Measurements from ENCODE around the gene EDAR. TPM values are rescaled to one million over a fixed set of nuclear protein-coding genes. Genes with fewer than 3 reads are reported as not detected.

The EDAR gene
- total RNA-seq, 3 donors from 2014 or later: 0.25 to 0.81 (median 0.60) TPM

DNA sequence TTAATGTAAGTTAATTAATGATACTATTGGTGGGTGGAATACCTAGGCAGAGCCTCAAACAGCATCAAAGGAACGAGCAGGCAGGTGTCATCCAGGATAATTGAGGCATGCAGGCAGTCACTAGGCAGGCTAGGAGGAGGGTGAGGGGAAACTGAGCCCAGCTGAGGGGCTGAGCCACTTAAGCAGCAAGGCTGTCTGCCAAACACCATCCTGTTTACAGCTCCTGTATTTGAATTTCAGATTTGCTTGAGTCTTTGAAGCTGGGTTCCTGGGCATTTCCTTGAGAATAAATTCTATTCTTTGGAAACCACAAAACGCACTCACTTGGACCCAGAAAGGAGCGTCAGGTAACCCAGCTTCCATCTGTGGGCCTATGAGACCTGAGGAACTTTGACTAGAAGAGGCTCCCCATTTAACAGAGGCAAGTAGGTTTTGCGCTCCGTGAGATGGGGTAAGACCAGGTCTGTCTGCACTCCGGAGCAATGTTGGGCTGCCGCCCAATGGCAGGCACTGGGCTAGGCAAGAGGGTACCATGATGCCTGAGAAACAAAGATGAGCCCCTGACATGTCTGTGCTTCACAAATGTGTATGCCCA is 2.0 kb downstream of the EDAR start:
- intact Hi-C loops (cut with DNase I, micrococcal nuclease): no loop called here
- Histone ChIP-seq H3K9me3 (no peaks in the 10 kb centered on the region), H3K36me3 (ENCODE audit: low read depth) (no peaks in the 10 kb centered on the region), H3K4me3 (no peak overlapping the region), H3K4me1 (ENCODE audit: low read depth) (peaks cover 8% of the 10 kb centered on the region)
- DNase-seq (no peak), ATAC-seq (no peak)
- TF ChIP-seq CTCF (IDR thresholded peaks at IDR 0.05): no peak

- DNase-seq: no peak
- Histone ChIP-seq H3K9me3 (no peaks in the 10 kb centered on the region), H3K4me1 (ENCODE audit: low read depth) (peaks cover 16% of the 10 kb centered on the region), H3K36me3 (ENCODE audit: low read depth) (no peaks in the 10 kb centered on the region), H3K4me3 (no peak overlapping the region)
- no peak for ATAC-seq
- intact Hi-C loops (cut with DNase I, micrococcal nuclease): no loop called here
- no peak for TF ChIP-seq CTCF (IDR thresholded peaks at IDR 0.05)
These were observed 5.4 kb downstream of the EDAR start for GRCh38 chr2:108983610-108984009.

DNA sequence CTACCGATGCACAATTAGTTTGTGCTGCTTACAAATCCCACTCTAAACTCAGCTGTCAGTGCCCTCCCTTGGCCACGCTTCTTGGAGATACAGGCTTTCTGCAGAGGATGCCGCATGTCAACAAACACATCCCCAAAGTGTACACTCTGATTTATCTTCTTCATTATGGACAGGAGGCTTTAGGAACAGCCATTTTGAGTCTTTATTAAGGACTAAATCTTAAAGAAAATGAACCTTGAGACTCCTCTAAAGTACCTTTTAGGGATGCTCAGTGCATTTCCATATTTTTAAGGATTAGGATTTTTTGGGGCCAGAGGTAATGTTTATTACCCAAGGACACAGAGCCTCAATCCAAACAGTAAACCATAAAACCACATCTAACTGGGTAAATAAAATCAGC is 6.0 kb downstream of the EDAR start:
- peaks cover 16% of the 10 kb centered on the region for H3K4me1 ChIP-seq (ENCODE audit: low read depth)
- H3K9me3 ChIP-seq: no peaks in the 10 kb centered on the region
- ATAC-seq: no peak
- intact Hi-C loops (cut with DNase I, micrococcal nuclease): no loop called here
- H3K4me3 ChIP-seq: no peak overlapping the region
- TF ChIP-seq CTCF (IDR thresholded peaks at IDR 0.05): no peak
- no peak for DNase-seq
- no peaks in the 10 kb centered on the region for H3K36me3 ChIP-seq (ENCODE audit: low read depth)

DNA sequence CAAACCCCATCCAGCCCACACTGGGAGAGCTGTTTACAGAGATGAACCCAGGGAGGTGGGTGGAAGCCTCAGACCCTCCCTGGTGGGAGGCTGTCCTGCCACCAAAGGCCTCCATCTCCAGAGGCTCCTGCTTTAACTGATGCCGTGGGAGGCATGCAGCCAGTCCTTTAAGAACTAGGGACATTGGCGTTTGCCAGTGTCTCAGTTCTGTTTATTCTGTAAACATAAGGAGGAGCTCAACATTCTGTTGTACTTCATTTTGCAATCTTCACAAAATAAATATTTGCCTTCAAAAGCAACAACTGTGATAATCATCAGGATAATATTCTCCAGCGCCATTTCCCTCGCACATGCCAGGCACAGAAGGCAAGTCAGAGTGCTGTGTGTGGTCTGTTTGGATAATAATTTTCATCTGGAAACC is 6.8 kb downstream of the EDAR start:
- TF ChIP-seq CTCF (IDR thresholded peaks at IDR 0.05): no peak
- DNase-seq: no peak
- H3K4me3 ChIP-seq: no peak overlapping the region
- no peaks in the 10 kb centered on the region for H3K9me3 ChIP-seq
- H3K4me1 ChIP-seq (ENCODE audit: low read depth): peaks cover 16% of the 10 kb centered on the region
- ATAC-seq: peak; percentile 29
- H3K36me3 ChIP-seq (ENCODE audit: low read depth): no peaks in the 10 kb centered on the region
- intact Hi-C loops (cut with DNase I, micrococcal nuclease): no loop called here

DNA sequence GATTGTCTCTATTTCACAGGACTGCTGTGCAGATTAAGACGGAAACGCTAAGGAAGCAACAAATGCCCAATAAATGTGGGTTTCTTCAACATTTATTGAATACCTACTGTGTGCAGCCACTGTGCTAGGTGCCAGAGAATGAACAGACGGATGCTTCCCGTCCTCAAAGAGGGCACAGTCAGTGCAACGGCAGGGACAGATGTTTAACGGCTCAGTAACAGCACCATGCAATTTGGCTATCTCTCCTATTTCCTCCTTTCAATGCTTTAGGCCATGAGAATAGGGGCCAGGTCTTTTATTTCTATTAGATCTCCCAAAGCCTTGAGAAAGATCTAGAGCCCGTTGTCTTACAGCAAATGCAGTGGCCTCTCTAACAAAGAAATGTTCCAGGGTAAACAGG is 7.2 kb downstream of the EDAR start:
- H3K9me3 ChIP-seq: no peaks in the 10 kb centered on the region
- no peak overlapping the region for H3K4me3 ChIP-seq
- TF ChIP-seq CTCF (IDR thresholded peaks at IDR 0.05): no peak
- DNase-seq (no peak), ATAC-seq (peak; percentile 18)
- peaks cover 16% of the 10 kb centered on the region for H3K4me1 ChIP-seq (ENCODE audit: low read depth)
- intact Hi-C loops (cut with DNase I, micrococcal nuclease): no loop called here
- H3K36me3 ChIP-seq (ENCODE audit: low read depth): no peaks in the 10 kb centered on the region

GRCh38 chr2:108980076-108980475 is 8.9 kb downstream of the EDAR start:
- DNase-seq (no peak), ATAC-seq (peak; percentile 29)
- Histone ChIP-seq H3K4me1 (ENCODE audit: low read depth) (peaks cover 16% of the 10 kb centered on the region), H3K9me3 (no peaks in the 10 kb centered on the region), H3K4me3 (no peak overlapping the region), H3K36me3 (ENCODE audit: low read depth) (no peaks in the 10 kb centered on the region)
- TF ChIP-seq CTCF (IDR thresholded peaks at IDR 0.05): no peak
- intact Hi-C loops (cut with DNase I, micrococcal nuclease): no loop called here

All from mucosa of descending colon (tissue), 3 donors.